Stimulated activated CD4-positive, alpha-beta T cell treated with anti-CD3 and anti-CD28 coated beads, TNF-alpha, amount 100 ng/mL, for 48 hours (primary cell): ENCODE data around the gene SLX4IP.

ENCODE experiments used
- DNase-seq, 3 donors: peaks; one replicate each; pipeline ENCODE4 v3.0.0-alpha.2; 2020; ENCODE audit warnings: low read depth in 3 of 3

SLX4IP gene

DNA sequence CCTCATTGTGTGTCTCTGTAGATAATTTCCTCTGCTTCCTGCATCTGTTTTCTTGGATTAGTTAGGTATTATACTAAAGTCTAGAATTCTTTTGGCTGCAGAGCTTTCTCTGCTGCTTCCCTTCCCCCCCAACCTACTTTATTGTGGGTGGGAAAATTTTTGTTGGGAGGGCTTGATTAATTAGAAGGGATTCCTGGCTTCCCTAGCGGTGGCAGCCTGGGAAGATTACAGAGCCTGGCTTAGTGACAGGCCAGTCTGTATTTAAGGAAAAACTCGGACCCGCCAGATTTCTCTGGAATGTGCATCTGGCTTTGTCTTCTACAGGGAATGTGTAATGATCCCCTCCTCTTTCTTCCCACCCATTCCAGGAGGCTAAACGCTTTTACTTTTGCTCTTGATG is 31.2 kb downstream of the SLX4IP start:
- no peak for DNase-seq

DNA sequence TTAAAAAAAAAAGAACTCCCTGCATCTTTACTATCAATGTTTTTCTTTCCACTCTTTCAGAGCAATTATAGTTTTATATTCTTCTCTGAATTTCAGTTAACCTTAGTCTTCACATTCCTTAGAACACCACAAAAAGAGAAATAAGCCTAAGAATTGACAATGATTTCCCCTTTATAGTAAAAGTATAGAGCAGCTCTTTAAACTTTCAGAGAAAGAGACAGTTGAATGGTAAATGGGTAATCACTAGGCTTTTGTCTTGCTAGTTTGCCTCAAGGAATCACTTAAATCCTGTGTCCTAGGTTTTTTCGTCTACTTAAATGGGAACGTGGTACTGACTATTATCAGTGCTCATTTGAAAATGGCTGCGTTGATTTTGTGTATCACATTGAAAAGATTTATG is 31.8 kb downstream of the SLX4IP start:
- DNase-seq = no peak

DNA sequence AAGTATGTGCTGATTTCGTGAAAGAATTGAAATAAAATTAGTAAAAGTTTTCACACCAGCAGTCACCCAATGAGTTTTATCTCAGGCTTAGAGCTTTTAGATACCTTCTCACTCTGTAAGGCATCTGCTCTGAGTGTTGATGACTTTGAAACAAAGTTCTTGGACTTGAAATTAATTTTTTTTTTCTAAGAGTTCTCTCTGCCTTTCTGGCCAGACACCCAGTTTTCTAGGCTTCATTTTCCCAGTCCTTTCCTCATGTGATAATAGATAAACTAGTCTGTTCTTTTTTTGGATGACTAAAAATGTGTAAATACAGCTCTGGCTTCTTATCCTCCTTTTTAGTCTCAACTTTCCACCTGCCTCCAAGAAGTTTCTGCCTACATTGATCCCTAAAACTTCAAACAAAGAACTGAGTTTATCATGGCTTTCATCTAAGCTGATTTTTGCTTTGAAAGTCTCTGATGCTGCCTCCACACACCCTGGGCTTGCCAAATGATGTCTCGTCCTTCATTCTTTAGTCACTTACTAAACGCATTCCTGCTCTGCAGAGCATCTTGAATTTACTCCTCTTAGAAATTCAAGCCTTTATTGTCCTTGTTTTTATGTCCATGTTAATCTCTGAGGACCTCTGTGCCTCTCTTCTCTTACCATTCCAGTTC is 32.7 kb downstream of the SLX4IP start:
- DNase-seq = no peak

- no peak for DNase-seq
These were observed 33.3 kb downstream of the SLX4IP start for GRCh38 chr20:10468340-10468845.

- no peak for DNase-seq
These were observed 34.0 kb downstream of the SLX4IP start for GRCh38 chr20:10469056-10469455.

GRCh38 chr20:10469599-10469998 is 34.5 kb downstream of the SLX4IP start:
- DNase-seq = no peak

DNA sequence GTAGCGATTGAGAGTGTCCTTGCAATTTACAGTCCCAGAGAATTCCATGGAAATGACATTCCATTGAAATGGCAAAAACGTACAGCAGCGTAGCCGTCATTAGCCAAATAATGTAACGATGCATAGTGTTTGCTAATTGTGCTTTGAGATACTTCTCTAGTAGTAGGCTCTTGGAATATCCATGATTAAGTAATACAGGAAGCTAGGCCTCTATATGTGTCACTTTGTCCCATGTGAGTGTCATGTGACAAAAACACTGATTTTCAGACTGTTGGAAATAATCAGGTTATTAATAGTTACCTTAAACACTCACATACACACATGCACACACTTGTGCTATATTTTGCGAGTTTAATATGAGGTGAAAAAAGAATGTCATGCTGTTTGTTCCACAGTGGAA is 35.2 kb downstream of the SLX4IP start:
- no peak for DNase-seq

DNA sequence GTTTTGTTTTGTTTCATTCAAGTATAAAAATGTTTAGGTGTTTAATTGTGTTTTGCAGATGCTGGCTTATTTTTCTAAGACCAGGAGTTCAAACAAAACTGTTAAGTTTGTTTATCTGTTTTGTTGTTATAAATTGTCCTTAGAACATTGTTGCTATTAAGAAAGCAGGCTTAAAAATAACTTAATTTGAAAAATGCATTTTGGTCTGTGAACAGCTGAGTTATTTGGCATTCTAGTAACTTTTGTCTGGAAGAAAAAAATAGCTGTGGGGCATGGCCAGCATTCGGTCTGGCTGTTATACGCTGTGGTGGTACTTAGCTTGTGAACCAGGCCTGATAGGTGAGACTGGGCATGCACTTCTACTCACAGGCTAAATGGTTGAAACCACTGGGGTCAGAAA is 37.8 kb downstream of the SLX4IP start:
- DNase-seq = no peak

GRCh38 chr20:10474606-10475184 is 39.6 kb downstream of the SLX4IP start:
- no peak for DNase-seq

DNA sequence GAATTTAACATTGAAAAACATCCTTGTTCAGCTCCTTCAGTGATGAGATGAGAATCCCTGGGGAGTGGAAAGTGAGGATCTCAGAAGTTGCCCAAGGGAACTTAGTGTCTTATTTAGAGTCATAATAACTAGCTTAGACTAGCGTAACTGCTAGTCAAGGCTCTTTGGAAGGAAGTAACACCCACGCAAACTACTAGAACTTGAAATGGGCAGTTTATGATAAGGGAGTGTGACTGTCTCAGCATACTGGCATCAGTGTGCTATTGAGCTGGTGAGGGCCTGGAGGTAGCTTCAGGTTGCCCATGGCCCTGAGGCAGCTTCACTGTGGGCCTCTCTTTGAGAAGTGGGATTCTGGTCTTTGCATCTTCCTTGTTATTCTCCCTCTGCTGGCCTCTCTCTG is 40.1 kb downstream of the SLX4IP start:
- DNase-seq = no peak

DNA sequence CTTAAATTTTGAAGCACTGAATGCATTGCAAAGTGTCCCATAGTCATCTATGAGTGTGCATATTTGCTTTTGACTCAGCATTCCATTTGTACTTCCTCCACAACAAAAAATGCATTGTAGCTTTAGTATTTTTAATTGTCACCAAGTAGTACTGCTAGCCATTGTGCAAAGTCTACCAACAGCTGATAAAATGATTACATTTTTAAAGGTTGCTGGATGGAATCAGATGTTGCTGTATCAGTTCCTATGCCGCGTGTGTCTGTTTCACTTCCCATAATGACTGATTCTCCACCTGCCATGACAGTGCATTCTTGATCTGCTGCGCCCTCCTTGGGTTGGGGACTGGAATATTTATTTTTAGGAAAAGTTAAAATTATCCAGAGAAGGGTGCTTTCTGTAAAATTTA is 41.2 kb downstream of the SLX4IP start:
- no peak for DNase-seq

DNA sequence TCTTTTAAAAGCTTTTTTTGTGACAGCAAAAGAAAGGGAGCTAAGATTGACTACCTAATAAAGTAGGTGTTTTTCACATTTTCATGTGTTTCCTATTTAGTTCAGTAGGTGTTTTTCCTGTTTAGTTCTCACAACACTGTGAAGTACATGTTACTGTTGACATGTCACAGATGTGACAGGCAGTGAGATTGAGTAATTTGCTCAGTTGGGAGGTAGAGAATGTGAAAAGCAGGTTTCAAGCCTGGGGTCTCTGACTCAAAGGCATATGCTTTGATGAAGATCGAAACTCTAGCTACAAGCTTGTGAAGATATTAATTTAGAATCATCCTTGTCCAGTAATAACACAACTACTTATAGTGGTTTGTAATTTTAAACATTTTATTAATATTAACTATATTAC is 43.1 kb downstream of the SLX4IP start:
- no peak for DNase-seq

DNA sequence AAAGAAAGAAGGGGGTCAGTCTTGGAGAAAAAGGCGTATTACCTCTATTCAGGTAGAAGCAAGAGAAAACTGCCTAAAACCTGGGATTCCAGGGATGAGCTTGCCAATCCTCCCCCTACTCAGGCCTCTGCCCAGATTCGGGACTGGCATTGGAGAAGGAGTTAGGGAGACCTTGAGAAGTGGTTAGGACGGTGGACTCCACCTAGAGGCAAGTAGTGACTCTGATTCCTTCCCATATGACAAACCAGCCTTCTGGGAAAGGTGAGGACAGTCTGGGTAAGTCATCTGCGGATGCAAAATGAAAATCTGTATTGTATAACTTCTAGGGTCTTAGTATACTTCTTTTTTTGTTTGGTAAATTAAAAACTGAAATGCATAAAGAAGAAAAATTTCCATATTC is 43.8 kb downstream of the SLX4IP start:
- no peak for DNase-seq

- no peak for DNase-seq
These were observed 46.6 kb downstream of the SLX4IP start for GRCh38 chr20:10481676-10482075.

GRCh38 chr20:10483691-10484090 is 48.6 kb downstream of the SLX4IP start:
- DNase-seq = no peak

DNA sequence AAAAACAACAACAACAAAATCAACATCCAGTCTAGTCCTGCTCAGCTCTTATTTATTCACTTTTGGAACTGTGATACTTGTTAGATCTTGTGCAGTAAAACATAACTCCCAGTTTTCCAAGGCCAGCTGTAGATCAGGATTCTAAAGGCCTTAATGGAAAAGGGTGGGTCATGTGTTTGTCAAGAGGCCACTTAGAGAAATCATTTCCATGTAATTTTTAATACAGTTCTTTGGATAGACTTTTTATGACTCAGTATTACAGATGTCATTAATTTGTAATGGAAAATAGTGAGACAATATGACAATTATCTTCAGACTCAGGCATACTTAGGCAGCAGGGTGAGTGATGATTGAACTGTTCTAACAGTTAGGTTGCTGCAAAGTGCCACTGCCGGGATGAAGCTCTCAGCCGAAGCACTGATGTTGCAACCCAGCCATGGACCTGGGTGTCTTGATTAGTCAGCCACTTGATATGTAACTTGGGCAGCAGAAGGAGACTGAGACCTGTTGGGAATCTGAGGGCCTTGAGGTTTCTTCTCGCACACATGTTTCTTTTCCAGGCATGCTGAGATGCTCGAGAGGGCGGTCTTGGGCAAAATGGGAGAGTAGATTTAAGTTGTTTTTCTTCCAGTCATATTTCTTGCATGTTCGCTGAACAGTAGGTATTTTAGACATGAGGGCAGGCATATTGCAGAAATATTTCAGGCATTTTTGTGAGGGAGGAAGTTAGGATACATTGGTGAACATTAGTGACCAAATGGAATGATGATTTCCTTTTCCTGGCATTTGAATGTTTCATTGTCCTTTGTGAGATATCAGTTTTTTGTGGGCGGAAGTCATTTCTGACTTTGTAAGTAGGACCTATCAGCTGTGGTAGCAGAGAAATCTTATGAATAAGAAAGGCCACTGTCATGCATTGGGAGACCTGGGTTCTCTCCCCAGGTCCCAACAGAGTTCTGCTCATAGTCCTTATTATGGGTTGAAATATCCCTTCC is 52.3 kb downstream of the SLX4IP start:
- DNase-seq = no peak

- DNase-seq = no peak
These were observed 53.4 kb downstream of the SLX4IP start for GRCh38 chr20:10488534-10488933.

DNA sequence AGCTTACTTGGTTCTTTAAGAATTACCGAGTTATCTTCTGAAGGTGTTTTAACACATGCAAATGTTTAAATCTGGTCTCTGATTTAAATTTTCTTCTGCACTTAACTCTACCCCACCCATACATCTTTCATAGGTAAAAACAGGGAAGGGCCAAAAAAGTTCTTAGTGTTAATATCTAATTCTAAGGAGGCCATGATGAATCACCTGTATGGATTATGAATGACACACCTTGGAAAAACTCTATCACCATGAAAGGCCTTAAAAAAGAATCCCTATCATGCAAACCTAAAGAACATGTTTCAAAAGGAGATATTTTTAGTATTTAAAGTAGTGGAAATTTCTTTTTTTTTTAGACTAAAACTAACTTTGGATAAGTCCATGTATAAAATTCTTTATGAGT is 54.7 kb downstream of the SLX4IP start:
- DNase-seq = no peak

- no peak for DNase-seq
These were observed 55.2 kb downstream of the SLX4IP start for GRCh38 chr20:10490257-10490656.

- no peak for DNase-seq
These were observed 55.6 kb downstream of the SLX4IP start for GRCh38 chr20:10490706-10491105.

GRCh38 chr20:10492065-10492464 is 57.0 kb downstream of the SLX4IP start:
- no peak for DNase-seq

GRCh38 chr20:10492844-10493243 is 57.7 kb downstream of the SLX4IP start:
- DNase-seq = no peak

DNA sequence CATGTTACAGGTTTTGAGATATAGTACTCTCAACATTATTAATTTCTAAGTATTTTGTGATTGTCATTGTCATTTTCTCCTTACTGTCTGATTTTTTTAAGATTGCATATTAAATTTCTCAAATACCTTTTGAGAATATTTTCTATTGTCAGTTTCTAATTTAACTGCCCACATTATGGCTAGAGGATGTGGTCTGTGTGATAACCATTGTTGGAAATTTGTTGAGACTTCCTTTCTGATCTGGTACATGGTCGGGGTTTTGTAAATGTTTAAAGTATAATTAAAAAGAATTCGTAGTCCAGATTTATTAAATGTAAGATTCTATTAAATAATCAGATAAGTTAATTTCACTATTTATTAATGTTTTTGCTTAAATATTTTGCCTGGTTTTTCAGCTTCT is 60.1 kb downstream of the SLX4IP start:
- DNase-seq = no peak
